HepG2 (cell line): ENCODE results near the gene MICAL3. TPM values are rescaled to one million over a fixed set of nuclear protein-coding genes. Genes with fewer than 3 reads are reported as not detected.

ENCODE experiments used
- ATAC-seq: fragments of 200-7000 bp; cut with Tn5 transposase; 3 replicates; pipeline ENCODE4 v1.9.1; 2020; ENCODE audit warnings: mild to moderate bottlenecking, moderate library complexity
- BruUV-seq: library from RNA; stranded (reverse); fragments of 400-500 nt; replicated peaks from 2 replicates; lab custom pipeline; 2021; lab: Mats Ljungman, UMichigan
- CTCF ChIA-PET: fragments of 300-600 bp; formaldehyde crosslinking; extraction: SDS; loops from one replicate; lab custom pipeline; 2021; ENCODE audit warnings: low total read pairs, inconsistent platforms, low intra/inter-chr PET ratio; lab: Yijun Ruan, JAX
- POLR2A ChIA-PET: fragments of 350-600 bp; sonication (Branson Sonifier 250); formaldehyde crosslinking; loops from one replicate; lab custom pipeline; 2020; ENCODE audit warnings: antibody characterized with exemption, inconsistent platforms; lab: Yijun Ruan, JAX
- DNase-seq: peaks from one replicate; pipeline ENCODE4 v3.0.0-alpha.2; 2015; ENCODE audit warnings: low spot score
- FAIRE-seq: peaks from 3 replicates; lab custom pipeline; 2011; peaks lifted over from hg19 to GRCh38; lab: Jason Lieb, UNC
- H2AFZ ChIP-seq: one replicate; pipeline ENCODE4 v1.6.1; 2011; ENCODE audit warnings: low read length, inconsistent platforms
- H3K27ac ChIP-seq: fragments of 300-600 bp; 3 replicates; pipeline ENCODE4 v1.8.0; 2011; ENCODE audit warnings: mixed run types, mild to moderate bottlenecking, mixed read lengths, low read length, inconsistent platforms; ENCODE audit not compliant: insufficient read depth; ENCODE audit errors: extremely low read length
- H3K27me3 ChIP-seq, 2 experiments: fragments of 200-600 bp in 1 of 2; 2 replicates in 1 of 2; 3 replicates in 1 of 2; pipeline versions ENCODE4 v1.6.0 to v1.8.0; 2011; ENCODE audit warnings: low read length in 2 of 2, mild to moderate bottlenecking in 2 of 2, moderate library complexity in 2 of 2, inconsistent platforms in 1 of 2; ENCODE audit not compliant: insufficient read depth in 2 of 2, control insufficient read depth in 1 of 2
- H3K36me3 ChIP-seq, 2 experiments: fragments of 200-600 bp in 1 of 2; replicated peaks in 1 of 2; 2 replicates in 1 of 2; 3 replicates in 1 of 2; pipeline versions ENCODE4 v1.5.1 to v1.8.0; 2011; ENCODE audit warnings: low read length in 2 of 2, inconsistent platforms in 1 of 2; ENCODE audit not compliant: insufficient read depth in 2 of 2, control insufficient read depth in 1 of 2
- H3K4me1 ChIP-seq: 2 replicates; pipeline ENCODE4 v1.5.1; 2012; ENCODE audit warnings: low read length, inconsistent platforms; ENCODE audit not compliant: insufficient read depth
- H3K4me2 ChIP-seq: 2 replicates; pipeline ENCODE4 v1.6.0; 2011; ENCODE audit warnings: low read depth, low read length, inconsistent platforms
- H3K4me3 ChIP-seq, 3 experiments: fragments of 200-600 bp in 1 of 3; sonication (generic), shearing (Covaris generic) in 1 of 3; replicated peaks in 1 of 3; 2 replicates each; pipeline ENCODE4 v1.5.1; 2011 to 2016; ENCODE audit warnings: low read length in 3 of 3, inconsistent platforms in 2 of 3, low read depth in 2 of 3, mild to moderate bottlenecking in 2 of 3, control low read depth in 1 of 3, mixed read lengths in 1 of 3; ENCODE audit not compliant: insufficient read depth in 1 of 3
- H3K79me2 ChIP-seq: one replicate; pipeline ENCODE4 v1.6.1; 2011; ENCODE audit warnings: low read length, inconsistent platforms; ENCODE audit not compliant: insufficient read depth
- H3K9ac ChIP-seq: 2 replicates; pipeline ENCODE4 v1.6.0; 2011; ENCODE audit warnings: mild to moderate bottlenecking, low read depth, low read length, inconsistent platforms; ENCODE audit not compliant: insufficient read depth
- H3K9me3 ChIP-seq: 2 replicates; pipeline ENCODE4 v1.5.1; 2012; ENCODE audit warnings: mild to moderate bottlenecking, low read length
- H4K20me1 ChIP-seq: 2 replicates; pipeline ENCODE4 v1.6.0; 2011; ENCODE audit warnings: inconsistent platforms, mild to moderate bottlenecking, low read length, moderate library complexity; ENCODE audit not compliant: insufficient read depth
- ATRX ChIP-seq: sonication (generic); formaldehyde crosslinking; IDR thresholded peaks from 2 replicates; pipeline ENCODE4 v1.4.0; 2020; ENCODE audit warnings: missing genetic modification reagents, borderline replicate concordance
- TMF1 ChIP-seq: sonication (generic); formaldehyde crosslinking; IDR thresholded peaks from 2 replicates; pipeline ENCODE4 v1.8.1; 2022; ENCODE audit warnings: low read depth, missing genetic modification reagents
- ZBTB42 ChIP-seq: sonication (generic); formaldehyde crosslinking; IDR thresholded peaks from 2 replicates; pipeline ENCODE4 v1.5.0; 2020; ENCODE audit warnings: mild to moderate bottlenecking, missing genetic modification reagents
- ZNF558 ChIP-seq: sonication (generic); formaldehyde crosslinking; IDR thresholded peaks from 2 replicates; pipeline ENCODE4 v1.9.0; 2022; ENCODE audit warnings: mild to moderate bottlenecking, missing genetic modification reagents, borderline replicate concordance
- ZNF629 ChIP-seq: sonication (generic); formaldehyde crosslinking; conservative IDR thresholded peaks from 2 replicates; pipeline ENCODE4 v1.5.0; 2020; ENCODE audit warnings: missing genetic modification reagents
- WGBS: methylation state at CpG from one replicate; pipeline ENCODE4 v1.1.6; 2017; ENCODE audit warnings: low lambda C conversion rate; 5-methylcytosine and 5-hydroxymethylcytosine counted together
- in situ Hi-C: cut with HindIII; loops from 2 replicates; pipeline ENCODE4 v1.10.0; 2017; ENCODE audit warnings: low pct_unique_long_range_greater_than_20kb; ENCODE audit not compliant: extremely low pct_ligation_motif_present
- intact Hi-C: fragments of 100-400 bp; cut with micrococcal nuclease; formaldehyde crosslinking; loops from one replicate; pipeline ENCODE4 v1.10.0; 2022; ENCODE audit not compliant: unreplicated experiment
- polyA plus RNA-seq, 8 experiments: library from polyadenylated mRNA; depleted of rRNA in 3 of 8; stranded (reverse) in 7 of 8; unstranded in 1 of 8; fragments of >200 nt; fragmentation: Illumina TruSeq in 4 of 8; extraction: Trizol in 4 of 8; gene quantifications; 2 replicates each; pipeline versions ENCODE4 v1.2.1 to v1.2.3, GENCODE V29; 2011 to 2016; ENCODE audit warnings: low read depth in 4 of 8, missing spikeins in 1 of 8, mixed read lengths in 1 of 8; ENCODE audit not compliant: insufficient read depth in 1 of 8
- total RNA-seq, 5 experiments: library from RNA; depleted of rRNA; stranded (reverse); fragments of >200 nt; fragmentation: Illumina TruSeq; extraction: Trizol; gene quantifications; 2 replicates each; pipeline ENCODE4 v1.2.3, GENCODE V29; 2016; ENCODE audit warnings: low read depth in 1 of 5
- TF ChIP-seq, protein P1 (sequence below): sonication (generic); formaldehyde crosslinking; IDR thresholded peaks from 2 replicates; pipeline ENCODE4 v1.4.0; 2020; ENCODE audit warnings: missing genetic modification reagents, mild to moderate bottlenecking, borderline replicate concordance
- TF ChIP-seq, protein P2 (sequence below), 2 experiments: fragments of 450-650 bp in 1 of 2; sonication (generic) in 1 of 2; formaldehyde crosslinking; IDR thresholded peaks; 2 replicates each; pipeline versions ENCODE4 v1.5.0 to v1.8.0; 2020 to 2022; ENCODE audit warnings: mild to moderate bottlenecking in 1 of 2, missing genetic modification reagents in 1 of 2
- TF ChIP-seq, protein P3 (sequence below): sonication (generic); formaldehyde crosslinking; IDR thresholded peaks from 2 replicates; pipeline ENCODE4 v1.4.0; 2020; ENCODE audit warnings: missing genetic modification reagents, borderline replicate concordance
- TF ChIP-seq, protein P4 (sequence below): sonication (generic); formaldehyde crosslinking; IDR thresholded peaks from 2 replicates; pipeline ENCODE4 v1.4.0; 2020; ENCODE audit warnings: missing genetic modification reagents, borderline replicate concordance

MICAL3 gene
- total and polyA plus RNA-seq, 2 of the 13 experiments (the other 11 are each of a cell fraction or from before 2014, with no cell fraction given) = 5.3 to 12.5 TPM

DNA sequence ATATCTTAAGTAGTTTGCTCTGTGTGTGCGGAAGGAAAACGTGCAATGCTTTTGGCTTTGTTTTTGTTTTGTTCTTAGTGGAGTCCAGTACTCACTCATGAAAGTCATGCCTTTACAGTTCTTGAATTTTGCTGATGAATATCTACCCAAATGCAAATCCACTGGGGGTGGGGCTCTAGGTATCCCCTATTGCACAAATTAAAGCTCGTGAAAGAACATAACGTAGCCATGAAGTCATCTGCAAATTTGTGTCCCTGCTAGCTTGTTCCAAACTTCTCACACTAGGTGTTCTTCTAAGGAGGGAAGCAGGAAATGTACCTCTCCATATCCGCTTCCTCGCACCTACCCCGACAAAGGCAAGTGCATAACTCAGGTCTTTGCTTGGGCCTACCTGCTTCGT is 118.9 kb downstream of the MICAL3 start:
- Histone ChIP-seq H3K4me2 (no peak overlapping the region), H3K27ac (no peak overlapping the region), H3K36me3 (peaks cover 17 to 53% of the 10 kb centered on the region in 2 experiments; a peak in 4 of 5 replicates)
- WGBS = 97% methylated on average over 8 of the region's 8 CpGs
- no peak for DNase-seq
- no TSS peak for BruUV-seq
- TF ChIP-seq ZNF558 = no peak
- TF ChIP-seq, protein P1, sequence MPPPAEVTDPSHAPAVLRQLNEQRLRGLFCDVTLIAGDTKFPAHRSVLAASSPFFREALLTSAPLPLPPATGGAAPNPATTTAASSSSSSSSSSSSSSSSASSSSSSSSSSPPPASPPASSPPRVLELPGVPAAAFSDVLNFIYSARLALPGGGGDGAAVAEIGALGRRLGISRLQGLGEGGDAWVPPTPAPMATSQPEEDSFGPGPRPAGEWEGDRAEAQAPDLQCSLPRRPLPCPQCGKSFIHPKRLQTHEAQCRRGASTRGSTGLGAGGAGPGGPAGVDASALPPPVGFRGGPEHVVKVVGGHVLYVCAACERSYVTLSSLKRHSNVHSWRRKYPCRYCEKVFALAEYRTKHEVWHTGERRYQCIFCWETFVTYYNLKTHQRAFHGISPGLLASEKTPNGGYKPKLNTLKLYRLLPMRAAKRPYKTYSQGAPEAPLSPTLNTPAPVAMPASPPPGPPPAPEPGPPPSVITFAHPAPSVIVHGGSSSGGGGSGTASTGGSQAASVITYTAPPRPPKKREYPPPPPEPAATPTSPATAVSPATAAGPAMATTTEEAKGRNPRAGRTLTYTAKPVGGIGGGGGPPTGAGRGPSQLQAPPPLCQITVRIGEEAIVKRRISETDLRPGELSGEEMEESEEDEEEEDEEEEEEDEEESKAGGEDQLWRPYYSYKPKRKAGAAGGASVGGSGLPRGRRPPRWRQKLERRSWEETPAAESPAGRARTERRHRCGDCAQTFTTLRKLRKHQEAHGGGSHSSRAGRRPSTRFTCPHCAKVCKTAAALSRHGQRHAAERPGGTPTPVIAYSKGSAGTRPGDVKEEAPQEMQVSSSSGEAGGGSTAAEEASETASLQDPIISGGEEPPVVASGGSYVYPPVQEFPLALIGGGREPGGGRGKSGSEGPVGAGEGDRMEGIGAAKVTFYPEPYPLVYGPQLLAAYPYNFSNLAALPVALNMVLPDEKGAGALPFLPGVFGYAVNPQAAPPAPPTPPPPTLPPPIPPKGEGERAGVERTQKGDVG = no peak
- TF ChIP-seq ATRX (CRISPR knock-in tag) = no peak
- no peak for TF ChIP-seq ZNF629 (CRISPR knock-in tag)
- TF ChIP-seq, protein P2, sequence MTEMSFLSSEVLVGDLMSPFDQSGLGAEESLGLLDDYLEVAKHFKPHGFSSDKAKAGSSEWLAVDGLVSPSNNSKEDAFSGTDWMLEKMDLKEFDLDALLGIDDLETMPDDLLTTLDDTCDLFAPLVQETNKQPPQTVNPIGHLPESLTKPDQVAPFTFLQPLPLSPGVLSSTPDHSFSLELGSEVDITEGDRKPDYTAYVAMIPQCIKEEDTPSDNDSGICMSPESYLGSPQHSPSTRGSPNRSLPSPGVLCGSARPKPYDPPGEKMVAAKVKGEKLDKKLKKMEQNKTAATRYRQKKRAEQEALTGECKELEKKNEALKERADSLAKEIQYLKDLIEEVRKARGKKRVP (CRISPR knock-in tag; IDR thresholded peaks at IDR 0.05) = no peak
- TF ChIP-seq, protein P3, sequence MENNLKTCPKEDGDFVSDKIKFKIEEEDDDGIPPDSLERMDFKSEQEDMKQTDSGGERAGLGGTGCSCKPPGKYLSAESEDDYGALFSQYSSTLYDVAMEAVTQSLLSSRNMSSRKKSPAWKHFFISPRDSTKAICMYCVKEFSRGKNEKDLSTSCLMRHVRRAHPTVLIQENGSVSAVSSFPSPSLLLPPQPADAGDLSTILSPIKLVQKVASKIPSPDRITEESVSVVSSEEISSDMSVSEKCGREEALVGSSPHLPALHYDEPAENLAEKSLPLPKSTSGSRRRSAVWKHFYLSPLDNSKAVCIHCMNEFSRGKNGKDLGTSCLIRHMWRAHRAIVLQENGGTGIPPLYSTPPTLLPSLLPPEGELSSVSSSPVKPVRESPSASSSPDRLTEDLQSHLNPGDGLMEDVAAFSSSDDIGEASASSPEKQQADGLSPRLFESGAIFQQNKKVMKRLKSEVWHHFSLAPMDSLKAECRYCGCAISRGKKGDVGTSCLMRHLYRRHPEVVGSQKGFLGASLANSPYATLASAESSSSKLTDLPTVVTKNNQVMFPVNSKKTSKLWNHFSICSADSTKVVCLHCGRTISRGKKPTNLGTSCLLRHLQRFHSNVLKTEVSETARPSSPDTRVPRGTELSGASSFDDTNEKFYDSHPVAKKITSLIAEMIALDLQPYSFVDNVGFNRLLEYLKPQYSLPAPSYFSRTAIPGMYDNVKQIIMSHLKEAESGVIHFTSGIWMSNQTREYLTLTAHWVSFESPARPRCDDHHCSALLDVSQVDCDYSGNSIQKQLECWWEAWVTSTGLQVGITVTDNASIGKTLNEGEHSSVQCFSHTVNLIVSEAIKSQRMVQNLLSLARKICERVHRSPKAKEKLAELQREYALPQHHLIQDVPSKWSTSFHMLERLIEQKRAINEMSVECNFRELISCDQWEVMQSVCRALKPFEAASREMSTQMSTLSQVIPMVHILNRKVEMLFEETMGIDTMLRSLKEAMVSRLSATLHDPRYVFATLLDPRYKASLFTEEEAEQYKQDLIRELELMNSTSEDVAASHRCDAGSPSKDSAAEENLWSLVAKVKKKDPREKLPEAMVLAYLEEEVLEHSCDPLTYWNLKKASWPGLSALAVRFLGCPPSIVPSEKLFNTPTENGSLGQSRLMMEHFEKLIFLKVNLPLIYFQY = no peak
- no peak for TF ChIP-seq ZBTB42
- TF ChIP-seq, protein P4, sequence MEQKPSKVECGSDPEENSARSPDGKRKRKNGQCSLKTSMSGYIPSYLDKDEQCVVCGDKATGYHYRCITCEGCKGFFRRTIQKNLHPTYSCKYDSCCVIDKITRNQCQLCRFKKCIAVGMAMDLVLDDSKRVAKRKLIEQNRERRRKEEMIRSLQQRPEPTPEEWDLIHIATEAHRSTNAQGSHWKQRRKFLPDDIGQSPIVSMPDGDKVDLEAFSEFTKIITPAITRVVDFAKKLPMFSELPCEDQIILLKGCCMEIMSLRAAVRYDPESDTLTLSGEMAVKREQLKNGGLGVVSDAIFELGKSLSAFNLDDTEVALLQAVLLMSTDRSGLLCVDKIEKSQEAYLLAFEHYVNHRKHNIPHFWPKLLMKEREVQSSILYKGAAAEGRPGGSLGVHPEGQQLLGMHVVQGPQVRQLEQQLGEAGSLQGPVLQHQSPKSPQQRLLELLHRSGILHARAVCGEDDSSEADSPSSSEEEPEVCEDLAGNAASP (CRISPR knock-in tag) = no peak
- TF ChIP-seq TMF1 = no peak
- TF ChIP-seq, all 625 proteins: peak for 0
- ChIA-PET POLR2A (no interaction called here), CTCF (no interaction called here)
- intact Hi-C loops (no loop called here), in situ Hi-C loops (no loop called here)
- peaks cover 15% of the 10 kb centered on the region for H3K79me2 ChIP-seq
- no peak overlapping the region for H3K9ac ChIP-seq
- no peak for ATAC-seq
- no peaks in the 10 kb centered on the region for H3K9me3 ChIP-seq
- H3K27me3 ChIP-seq = no peaks in the 10 kb centered on the region
- H3K4me1 ChIP-seq = no peaks in the 10 kb centered on the region
- no peak overlapping the region for H3K4me3 ChIP-seq
- no peaks in the 10 kb centered on the region for H4K20me1 ChIP-seq
- FAIRE-seq = no peak
- no peak overlapping the region for H2AFZ ChIP-seq
